ENCODE results near the gene NSG1.
"Not testable (repeated sequence)": the region's sequence is repeated elsewhere in the genome, so short reads cannot be mapped to it uniquely, and the experiment has no call there.

Gene NSG1

GRCh38 chr4:4417886-4418285, 31.0 kb downstream of the NSG1 start:
- H3K27ac Mint-ChIP-seq: no peak overlapping the region
- peaks cover 7% of the 10 kb centered on the region for H3K4me1 Mint-ChIP-seq
- no peaks in the 10 kb centered on the region for H3K9me3 Mint-ChIP-seq
- H3K4me3 Mint-ChIP-seq: no peak overlapping the region
- no peak for TF ChIP-seq CTCF (IDR thresholded peaks at IDR 0.05; ENCODE audit: unreplicated experiment in 3 of 3)
- H3K27me3 Mint-ChIP-seq (ENCODE audit: low read depth): peaks cover 9% of the 10 kb centered on the region
- H3K36me3 Mint-ChIP-seq (ENCODE audit: low read depth): peaks cover 49% of the 10 kb centered on the region

- no peaks in the 10 kb centered on the region for H3K9me3 Mint-ChIP-seq
- no peak overlapping the region for H3K27ac Mint-ChIP-seq
- peaks cover 49% of the 10 kb centered on the region for H3K36me3 Mint-ChIP-seq (ENCODE audit: low read depth)
- no peak overlapping the region for H3K4me3 Mint-ChIP-seq
- no peaks in the 10 kb centered on the region for H3K4me1 Mint-ChIP-seq
- H3K27me3 Mint-ChIP-seq (ENCODE audit: low read depth): peaks cover under 1% of the 10 kb centered on the region
- TF ChIP-seq CTCF (IDR thresholded peaks at IDR 0.05; ENCODE audit: unreplicated experiment in 3 of 3): no peak
Measured at GRCh38 chr4:4418676-4419390, 31.9 kb downstream of the NSG1 start.

- H3K9me3 Mint-ChIP-seq: no peaks in the 10 kb centered on the region
- no peak for TF ChIP-seq CTCF (IDR thresholded peaks at IDR 0.05; ENCODE audit: unreplicated experiment in 3 of 3)
- peaks cover 45% of the 10 kb centered on the region for H3K36me3 Mint-ChIP-seq (ENCODE audit: low read depth)
- no peaks in the 10 kb centered on the region for H3K4me1 Mint-ChIP-seq
- H3K27me3 Mint-ChIP-seq (ENCODE audit: low read depth): no peaks in the 10 kb centered on the region
- no peak overlapping the region for H3K4me3 Mint-ChIP-seq
- no peak overlapping the region for H3K27ac Mint-ChIP-seq
Measured at GRCh38 chr4:4419896-4420295, 33.0 kb downstream of the NSG1 start.

- Mint-ChIP-seq H3K27me3 (ENCODE audit: low read depth) (peaks cover under 1% of the 10 kb centered on the region), H3K9me3 (no peaks in the 10 kb centered on the region), H3K4me1 (no peaks in the 10 kb centered on the region), H3K27ac (no peak overlapping the region), H3K4me3 (no peak overlapping the region), H3K36me3 (ENCODE audit: low read depth) (peaks cover 45% of the 10 kb centered on the region)
- no peak for TF ChIP-seq CTCF (IDR thresholded peaks at IDR 0.05; ENCODE audit: unreplicated experiment in 3 of 3)
Measured at GRCh38 chr4:4420421-4420820, 33.5 kb downstream of the NSG1 start.

GRCh38 chr4:4421356-4421755, 34.5 kb downstream of the NSG1 start:
- peaks cover 38% of the 10 kb centered on the region for H3K36me3 Mint-ChIP-seq (ENCODE audit: low read depth)
- peaks cover 3% of the 10 kb centered on the region for H3K27me3 Mint-ChIP-seq (ENCODE audit: low read depth)
- no peaks in the 10 kb centered on the region for H3K4me1 Mint-ChIP-seq
- TF ChIP-seq CTCF (IDR thresholded peaks at IDR 0.05; ENCODE audit: unreplicated experiment in 3 of 3): no peak
- no peak overlapping the region for H3K4me3 Mint-ChIP-seq
- H3K9me3 Mint-ChIP-seq: no peaks in the 10 kb centered on the region
- no peak overlapping the region for H3K27ac Mint-ChIP-seq

GRCh38 chr4:4422117-4422516, 35.2 kb downstream of the NSG1 start:
- not testable (repeated sequence) for H3K4me1 Mint-ChIP-seq; H3K9me3 Mint-ChIP-seq; H3K27ac Mint-ChIP-seq; H3K27me3 Mint-ChIP-seq (ENCODE audit: low read depth); H3K4me3 Mint-ChIP-seq
- peaks cover 34% of the 10 kb centered on the region for H3K36me3 Mint-ChIP-seq (ENCODE audit: low read depth)

All from nephron (organoid).